Cerebellar nuclear complex (tissue), 1 donor: Measurements from ENCODE around the gene PTPRZ1.

Source experiments
- DNase-seq, 2 experiments: peaks; one replicate each; lab custom pipeline; 2025; lab: John Stamatoyannopoulos, UW

The PTPRZ1 gene

GRCh38 chr7:121872831-121873288, at the start of gene PTPRZ1:
Gene PTPRZ1 (plus strand): TSS chr7:121873161. CDS start chr7:121873500, 339 bp downstream.
- no peak for DNase-seq

- DNase-seq = no peak
These were observed 48.7 kb upstream of the PTPRZ1 start for GRCh38 chr7:121824276-121824675.

GRCh38 chr7:121831351-121831750, 41.6 kb upstream of the PTPRZ1 start:
- DNase-seq = no peak

- DNase-seq = no peak
These were observed 41.2 kb upstream of the PTPRZ1 start for GRCh38 chr7:121831801-121832200.

- no peak for DNase-seq
These were observed 40.6 kb upstream of the PTPRZ1 start for GRCh38 chr7:121832347-121832746.

DNA sequence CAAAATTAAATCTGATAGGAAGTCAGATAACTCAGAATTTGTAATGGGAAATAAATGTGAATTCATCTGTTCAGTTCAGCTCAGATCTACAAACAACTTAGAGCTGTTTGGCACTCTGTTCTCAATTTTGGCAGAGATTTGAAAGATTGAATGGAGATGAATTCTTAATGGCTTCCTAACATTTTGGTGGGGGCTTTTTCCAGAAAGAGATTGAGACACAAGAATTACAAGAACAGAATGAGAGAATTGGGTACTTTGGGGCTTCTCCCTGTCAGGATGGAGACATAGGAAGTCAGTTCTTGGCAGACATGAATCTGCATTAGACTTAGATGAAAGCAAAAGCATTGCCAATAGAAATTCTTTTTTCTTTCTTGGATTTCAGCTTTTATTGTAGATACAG, 39.0 kb upstream of the PTPRZ1 start:
- DNase-seq = no peak

- no peak for DNase-seq
These were observed 35.5 kb upstream of the PTPRZ1 start for GRCh38 chr7:121837462-121837861.

DNA sequence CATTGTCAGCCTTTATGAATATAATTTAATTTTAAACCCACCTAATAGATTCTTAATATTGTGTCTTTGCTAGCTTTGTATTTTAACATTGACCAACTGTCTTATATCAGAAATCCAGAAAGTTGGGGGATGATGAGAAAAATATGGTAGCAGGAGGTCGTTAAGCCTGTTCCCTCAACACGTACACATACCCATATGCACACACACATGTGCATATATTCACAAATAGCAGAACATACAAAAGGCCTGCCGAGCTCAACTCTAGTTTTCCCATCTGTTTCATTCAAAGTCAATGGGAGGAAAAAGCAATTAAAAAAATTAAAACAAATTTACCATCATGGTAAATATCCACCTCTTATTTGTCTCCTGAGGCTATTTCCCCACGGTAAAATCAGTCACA, 25.9 kb upstream of the PTPRZ1 start:
- no peak for DNase-seq

GRCh38 chr7:121853307-121853706, 19.7 kb upstream of the PTPRZ1 start:
- no peak for DNase-seq

GRCh38 chr7:121860953-121861352, 12.0 kb upstream of the PTPRZ1 start:
- DNase-seq = no peak

DNA sequence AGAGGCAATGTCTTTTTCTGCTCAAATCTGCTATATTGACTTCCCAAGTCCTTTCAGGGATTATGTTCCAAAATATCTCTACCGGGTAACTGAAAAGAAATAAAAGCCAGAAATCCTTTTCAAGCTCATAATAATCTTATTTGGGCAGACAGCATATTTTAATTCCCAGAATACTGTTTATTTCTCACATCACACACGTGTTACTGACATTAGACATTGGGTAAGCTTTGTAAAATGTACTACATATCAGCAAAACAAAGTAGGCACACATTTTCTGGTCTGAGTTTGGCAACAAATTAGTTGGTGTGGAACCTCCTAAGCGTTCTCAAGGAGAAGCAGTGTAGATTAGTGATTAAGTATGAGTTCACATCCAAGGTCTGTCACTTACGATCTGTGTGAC, 10.4 kb upstream of the PTPRZ1 start:
- DNase-seq = no peak

DNA sequence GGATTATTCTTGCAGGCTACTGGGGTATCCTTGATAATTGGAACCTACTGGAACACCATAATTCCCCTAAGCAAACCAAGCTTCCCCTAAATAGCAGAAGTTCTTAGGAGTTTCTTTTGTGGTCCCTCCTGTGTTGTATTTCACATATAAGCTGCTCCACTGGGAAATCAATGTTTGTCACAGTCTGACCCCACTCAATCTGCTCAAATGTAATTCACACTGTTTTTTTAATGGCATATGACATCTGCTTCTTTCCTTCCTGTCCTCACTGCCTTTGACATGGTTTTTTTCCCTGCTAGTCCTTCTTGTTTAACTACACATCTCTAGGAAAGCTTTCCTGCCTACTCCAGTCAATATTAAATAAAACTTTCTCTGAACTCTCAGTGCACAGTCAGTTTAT, 1.8 kb upstream of the PTPRZ1 start:
- no peak for DNase-seq

DNA sequence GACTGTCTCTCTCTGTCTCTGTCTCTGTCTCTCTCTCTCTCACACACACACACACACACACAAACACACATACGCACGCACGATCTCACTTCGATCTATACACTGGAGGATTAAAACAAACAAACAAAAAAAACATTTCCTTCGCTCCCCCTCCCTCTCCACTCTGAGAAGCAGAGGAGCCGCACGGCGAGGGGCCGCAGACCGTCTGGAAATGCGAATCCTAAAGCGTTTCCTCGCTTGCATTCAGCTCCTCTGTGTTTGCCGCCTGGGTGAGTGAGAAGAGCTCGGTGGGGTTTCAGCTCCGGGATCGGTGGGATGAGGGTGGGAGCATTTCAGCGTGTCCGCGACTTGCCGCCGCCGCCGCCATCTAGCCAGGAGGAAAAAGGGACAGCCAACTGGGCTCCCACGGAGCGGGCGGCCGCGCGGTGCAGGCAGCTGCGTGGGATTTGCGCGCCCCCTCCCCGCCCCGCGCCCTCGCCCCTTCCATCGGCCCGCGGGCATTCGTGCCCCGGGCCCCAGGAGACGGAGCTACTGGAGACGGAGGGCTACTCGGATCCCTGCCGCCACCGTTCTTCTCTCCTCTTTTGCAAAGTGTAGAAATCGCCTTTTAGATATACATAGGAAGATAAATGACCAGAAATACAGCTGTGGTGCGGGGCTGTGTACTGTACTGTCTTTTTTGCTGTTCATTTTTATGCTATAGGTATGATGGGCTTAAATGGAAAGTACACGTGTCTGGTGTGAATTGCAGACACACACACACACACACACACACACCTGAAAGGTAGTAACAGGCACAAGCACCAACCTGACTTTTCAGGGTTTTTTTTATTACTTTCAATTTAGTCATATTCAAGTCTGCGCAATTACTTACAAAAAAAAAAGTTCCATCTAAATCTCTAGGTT, 581 bp downstream of the PTPRZ1 start:
- DNase-seq = no peak

- no peak for DNase-seq
These were observed 1.3 kb downstream of the PTPRZ1 start for GRCh38 chr7:121874298-121874697.

DNA sequence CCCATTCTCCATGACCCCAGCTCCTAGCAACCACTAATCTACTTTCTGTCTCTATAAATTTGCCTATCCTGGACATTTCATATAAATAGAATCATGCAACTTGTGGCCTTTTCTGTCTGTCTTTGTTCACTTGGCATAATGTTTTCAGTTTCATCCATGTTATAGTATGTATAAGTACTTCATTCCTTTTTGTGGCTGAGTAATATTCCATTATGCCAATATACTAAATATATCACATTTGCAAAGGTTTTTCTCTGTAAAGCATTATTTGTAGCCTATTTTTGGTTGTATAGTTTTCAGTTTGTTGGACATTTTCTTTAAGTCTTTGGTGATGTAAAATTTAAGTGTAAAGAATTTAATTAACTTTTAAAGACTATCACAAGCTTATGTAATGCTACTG, 2.2 kb downstream of the PTPRZ1 start:
- no peak for DNase-seq

DNA sequence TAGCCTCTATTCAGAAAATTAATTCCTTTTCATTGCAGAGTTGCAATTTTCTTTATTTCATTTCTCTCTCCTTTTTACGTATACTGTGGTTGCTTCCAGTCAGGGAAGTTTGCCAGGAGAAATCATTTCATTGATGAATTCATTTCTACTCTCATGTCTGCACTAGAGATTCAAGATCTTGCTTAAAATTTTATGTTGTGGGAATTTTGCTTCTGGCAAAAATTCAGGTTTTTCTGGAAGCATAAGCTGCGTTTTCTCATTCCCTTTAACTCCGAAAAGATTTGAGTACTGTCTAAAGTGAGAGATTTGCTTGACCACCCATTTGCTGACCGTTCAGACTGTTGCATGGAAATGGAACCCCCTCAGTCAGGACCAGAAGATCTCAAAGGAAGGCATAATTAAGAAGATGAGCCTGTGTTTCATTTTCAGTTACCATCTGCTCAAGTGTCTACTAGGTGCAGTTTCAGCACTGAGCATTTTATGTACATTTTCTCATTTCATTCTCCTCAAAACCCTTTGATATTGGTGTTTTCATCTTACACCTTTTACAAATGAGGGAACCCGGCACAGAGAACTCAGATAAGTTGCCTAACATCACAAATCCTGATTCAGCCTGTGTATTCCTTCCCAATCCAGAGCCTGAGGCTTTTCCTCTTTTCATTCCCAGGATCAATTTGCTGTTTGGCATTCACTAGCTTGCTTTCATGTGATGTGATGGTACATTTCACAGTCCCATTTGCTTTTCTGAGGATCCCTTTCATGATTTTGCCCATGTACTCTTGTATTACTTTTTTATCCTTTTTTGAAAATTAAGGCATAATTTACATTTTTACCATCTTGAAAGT, 3.9 kb downstream of the PTPRZ1 start:
- no peak for DNase-seq

DNA sequence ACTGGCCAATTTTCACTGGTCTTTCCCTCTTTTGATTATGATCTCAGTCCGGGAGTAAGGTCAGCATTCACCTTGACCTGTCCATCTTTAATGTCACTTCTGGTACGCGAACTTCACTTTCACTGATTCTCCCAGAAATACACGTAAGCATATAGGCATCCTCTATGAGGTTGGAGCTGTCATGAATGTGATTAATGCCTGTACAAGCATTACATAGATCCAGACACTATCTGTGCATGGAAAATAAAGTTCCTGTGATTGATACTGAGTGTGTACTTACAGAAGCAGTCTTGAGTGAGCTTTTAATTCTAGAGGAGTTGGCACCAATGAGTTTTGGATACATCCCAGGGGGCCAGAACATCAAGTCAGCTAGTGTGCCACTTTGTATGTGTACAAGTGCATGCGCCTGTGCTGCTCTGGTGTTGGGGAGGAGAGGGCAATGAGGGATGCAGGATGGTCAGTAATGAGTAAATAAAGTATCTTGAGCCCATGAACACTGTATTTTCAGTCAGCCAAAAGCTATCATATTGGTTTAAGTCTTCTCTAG, 6.0 kb downstream of the PTPRZ1 start:
- DNase-seq = no peak

- no peak for DNase-seq
These were observed 6.6 kb downstream of the PTPRZ1 start for GRCh38 chr7:121879544-121879943.

DNA sequence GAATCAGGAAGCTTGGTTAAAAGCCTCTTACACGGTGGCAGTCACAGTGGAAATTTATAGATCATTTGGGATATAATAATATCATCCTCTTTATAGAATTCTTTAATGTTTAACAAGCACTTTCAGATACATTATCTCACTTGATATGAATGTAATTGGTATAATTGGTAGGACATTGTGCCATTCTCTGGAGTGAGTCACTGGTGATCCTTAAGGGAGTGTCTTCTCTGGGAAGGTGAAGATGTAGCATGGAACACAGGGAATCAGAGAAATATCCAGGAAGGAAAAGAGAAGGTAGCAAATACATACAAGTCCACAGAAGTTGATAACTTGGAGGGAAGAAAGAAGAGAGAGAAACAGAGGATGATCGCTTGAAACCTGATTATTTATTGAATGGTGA, 9.8 kb downstream of the PTPRZ1 start:
- no peak for DNase-seq

DNA sequence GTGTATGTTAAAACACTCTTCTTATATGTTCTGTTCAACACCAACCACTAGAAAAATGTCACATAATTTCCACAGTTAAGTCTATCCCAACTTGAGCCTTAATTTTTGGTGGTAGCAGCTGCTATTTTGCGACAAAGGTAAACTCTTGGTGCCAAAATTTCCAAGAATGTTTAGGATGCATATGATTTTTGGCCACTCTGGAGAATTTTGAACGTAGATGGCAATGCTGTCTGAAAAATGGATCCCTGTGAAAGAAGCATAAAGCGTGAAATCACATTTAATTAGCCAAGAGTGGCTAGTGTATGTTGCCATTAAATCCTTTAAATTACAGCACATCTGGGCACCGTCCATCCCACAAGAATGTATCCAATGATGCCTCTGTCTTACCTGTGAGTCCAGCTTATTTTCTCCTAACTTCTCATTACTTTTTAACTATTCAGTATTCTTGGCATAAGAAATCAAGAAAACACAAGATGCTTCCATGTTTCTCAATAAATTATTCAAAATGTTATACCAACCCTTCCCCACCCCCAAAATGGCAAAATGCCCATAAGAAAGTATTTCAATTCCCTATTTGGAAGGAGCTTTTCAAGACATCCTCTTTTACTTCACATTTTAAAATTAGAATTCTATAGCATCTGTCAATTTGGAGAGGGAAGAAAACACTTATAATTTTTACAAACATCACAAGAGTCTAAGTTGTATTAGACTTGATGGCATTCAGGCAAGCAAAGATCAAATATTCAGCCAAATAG, 12.4 kb downstream of the PTPRZ1 start:
- DNase-seq = no peak

- DNase-seq = no peak
These were observed 14.7 kb downstream of the PTPRZ1 start for GRCh38 chr7:121887634-121888033.

DNA sequence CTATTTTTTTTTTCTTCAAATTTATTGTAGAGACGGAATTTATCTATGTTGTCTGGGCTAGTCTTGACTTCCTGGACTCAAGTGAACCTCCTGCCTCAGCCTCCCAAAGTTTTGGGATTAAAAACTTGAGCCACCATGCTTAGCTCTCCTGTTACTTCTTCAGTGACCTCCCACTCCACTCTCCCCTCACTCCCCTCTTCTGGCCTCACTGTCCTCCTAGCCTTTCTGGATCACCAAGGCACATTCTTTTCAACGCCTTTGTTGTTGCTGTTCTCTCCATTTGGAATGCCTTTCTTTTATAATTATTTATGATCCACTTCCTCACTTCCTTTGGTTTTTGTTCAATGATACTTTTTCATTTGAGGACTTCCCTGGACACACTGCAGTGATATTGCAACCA, 17.9 kb downstream of the PTPRZ1 start:
- DNase-seq = no peak
